Activated CD8-positive, alpha-beta memory T cell treated with anti-CD3 and anti-CD28 coated beads, Interleukin-2, amount 50 U/mL, for 1 hour (primary cell): ENCODE measurements around the gene TUBA4A.
A peak's percentile ranks its signal among the peaks of the same experiment; 100 is the strongest.
"Not testable (repeated sequence)": the region's sequence is repeated elsewhere in the genome, so short reads cannot be mapped to it uniquely, and the experiment has no call there.

Experiments used
- DNase-seq: peaks from one replicate; pipeline ENCODE4 v3.0.0-alpha.2; 2020; ENCODE audit errors: extremely low read depth

The TUBA4A gene

DNA sequence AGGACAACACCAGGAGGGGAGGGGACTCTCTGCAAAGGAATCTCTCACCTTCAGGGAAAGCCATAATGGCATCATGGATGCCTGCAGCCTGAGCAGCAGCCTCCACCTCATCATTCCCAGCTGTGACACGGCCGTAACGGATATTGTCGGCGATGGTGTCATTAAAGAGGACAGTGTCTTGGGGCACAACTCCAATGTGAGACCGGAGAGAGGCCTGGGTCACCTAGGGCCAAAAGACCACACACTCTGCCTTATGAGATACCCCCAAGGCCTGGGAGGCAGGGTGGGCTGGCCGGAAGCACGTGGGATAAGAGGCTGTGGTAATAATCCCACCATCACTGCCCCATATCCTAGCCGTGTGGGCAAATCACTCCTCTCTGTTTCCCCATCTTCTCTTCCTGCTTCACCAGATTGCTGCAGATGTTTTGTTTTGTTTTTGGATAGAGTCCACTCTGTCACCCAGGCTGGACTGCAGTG is 42.8 kb downstream of the TUBA4A start:
- DNase-seq = no peak

DNA sequence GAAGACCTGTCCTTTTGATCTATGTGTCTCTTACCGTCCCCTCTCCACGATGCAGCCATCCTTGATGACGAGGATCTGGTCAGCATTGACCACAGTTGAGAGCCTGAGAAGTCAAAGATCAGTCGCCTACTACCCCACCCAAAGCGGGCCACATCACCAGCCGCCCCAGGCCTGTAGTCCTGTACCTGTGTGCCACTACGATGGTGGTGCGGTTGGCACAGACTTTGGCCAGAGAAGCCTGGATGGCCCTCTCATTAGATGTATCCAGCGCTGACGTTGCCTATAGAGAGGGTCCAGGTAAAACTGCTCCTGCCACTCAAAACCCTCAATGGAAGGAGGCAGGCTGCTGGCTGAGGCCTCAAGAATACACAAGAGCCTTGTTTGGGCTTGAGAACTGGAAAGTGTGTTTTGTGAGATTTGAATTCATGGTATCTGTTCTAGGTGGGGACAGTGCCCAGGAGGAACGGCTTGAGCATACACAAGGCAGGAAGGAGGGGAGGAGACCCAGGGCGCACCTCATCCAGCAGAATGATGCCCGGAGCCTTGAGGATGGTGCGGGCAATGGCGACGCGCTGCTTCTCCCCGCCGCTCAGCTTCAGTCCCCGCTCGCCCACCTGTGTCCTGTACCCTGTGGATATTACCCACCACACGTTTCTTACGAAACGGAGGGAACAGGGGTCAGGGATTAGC is 43.4 kb downstream of the TUBA4A start:
- DNase-seq = no peak

DNA sequence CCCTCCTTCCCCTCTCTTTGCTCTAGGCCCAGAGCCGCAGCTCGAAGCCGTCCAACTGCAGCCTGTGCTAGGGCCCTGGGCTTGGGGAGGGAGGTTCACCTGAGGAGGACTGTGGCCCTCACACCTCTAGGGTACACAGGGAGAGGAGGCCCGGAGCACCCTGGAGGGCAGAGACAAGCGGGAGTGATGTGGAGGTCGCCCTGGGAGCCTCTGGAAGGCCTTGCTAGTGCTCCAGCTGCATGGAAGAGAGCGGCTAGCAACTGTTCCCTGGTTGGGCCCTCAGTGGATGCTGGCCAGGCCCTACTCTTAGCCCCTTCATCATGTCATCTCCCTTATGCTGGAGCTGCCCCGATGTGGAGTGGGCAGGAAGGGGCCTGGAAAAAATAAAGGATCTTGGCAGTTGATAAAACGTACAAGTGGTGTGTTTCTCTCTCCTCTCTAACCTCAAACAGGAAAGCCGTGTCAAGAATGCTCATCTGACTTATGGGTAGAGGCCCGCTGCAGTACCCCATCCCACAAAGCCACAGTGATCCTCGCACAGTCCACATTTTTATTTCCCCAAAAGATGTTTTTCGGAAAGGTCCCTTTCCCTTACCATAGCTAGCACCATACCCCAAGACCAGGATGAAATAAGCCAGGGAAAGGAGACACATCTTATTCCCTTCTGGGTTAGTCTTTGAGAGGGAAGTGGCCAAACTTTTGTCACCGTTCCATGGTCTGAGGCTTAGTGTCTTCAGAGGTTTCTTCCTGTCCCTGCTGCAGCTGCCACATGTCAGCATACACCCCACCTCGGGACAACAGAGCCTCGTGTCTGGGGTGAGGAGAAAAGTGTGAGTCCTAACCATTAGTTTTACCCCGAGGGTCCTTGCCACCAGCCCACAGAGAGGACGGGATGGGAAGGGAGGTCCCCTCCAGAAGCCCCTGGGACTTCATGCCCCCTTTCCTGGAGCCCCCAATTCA is 44.2 kb downstream of the TUBA4A start:
- no peak for DNase-seq

DNA sequence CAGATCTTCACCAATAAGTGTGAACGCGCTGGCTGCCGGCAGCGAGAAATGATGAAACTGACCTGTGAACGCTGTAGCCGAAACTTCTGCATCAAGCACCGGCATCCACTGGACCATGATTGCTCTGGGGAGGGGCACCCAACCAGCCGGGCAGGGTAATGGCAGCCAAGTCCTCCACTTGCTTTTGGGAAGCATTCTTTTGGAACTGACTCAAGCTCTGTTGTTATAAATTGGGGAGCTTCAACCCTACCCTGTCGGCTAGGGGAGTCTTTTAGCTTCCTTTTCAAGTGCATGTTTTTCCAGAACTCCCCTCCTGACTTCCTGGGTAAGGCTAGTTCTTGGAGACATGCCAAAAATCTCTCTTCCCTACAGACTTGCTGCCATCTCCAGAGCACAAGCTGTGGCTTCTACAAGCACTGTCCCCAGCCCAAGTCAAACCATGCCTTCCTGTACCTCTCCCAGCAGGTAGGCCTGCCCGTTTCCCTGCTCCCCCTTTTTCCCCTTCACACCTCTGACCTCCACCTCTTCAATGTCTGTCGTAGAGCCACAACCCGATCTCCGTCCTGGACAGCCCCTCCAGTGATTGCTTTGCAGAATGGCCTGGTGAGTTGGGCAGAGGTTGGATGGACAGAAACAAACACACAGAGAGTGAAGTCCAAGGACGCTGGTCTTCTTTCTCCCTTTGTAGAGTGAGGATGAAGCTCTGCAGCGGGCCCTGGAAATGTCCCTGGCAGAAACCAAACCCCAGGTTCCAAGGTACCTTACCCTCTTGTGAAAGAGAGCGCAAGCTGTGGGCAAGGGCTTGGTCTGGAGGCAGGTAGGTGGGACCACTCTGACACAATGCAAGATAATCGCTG is 45.6 kb downstream of the TUBA4A start:
- DNase-seq = no peak

DNA sequence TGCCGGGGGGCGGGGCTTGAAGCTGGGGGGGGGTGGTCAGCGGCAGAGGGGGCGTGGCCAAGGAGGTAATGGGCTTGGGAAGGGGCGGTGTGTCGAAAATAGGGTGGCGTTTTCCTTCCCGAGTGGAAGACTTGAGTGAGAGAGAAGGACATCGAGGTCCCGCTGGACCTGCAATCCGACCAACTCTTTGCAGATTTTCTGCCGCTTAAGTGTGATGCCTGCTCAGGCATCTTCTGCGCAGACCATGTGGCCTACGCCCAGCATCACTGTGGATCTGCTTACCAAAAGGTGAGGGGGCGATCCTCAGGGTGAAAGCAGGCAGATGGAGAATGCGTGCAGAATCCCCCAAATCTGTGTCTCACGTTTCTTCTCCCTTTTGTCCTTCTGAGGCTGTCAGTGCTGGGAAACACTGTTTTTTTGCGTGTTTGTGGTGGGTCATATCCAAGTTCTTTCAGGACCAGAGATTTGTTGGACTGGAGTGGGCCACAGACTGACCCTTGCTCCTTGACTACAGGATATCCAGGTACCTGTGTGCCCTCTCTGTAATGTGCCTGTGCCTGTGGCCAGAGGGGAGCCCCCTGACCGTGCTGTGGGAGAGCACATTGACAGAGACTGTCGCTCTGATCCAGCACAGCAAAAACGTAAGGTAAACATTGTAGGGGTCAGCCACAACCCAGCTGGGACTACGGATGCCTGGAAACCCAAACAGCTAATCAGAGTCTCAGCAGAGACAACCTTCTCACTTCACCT is 46.4 kb downstream of the TUBA4A start:
- no peak for DNase-seq

DNA sequence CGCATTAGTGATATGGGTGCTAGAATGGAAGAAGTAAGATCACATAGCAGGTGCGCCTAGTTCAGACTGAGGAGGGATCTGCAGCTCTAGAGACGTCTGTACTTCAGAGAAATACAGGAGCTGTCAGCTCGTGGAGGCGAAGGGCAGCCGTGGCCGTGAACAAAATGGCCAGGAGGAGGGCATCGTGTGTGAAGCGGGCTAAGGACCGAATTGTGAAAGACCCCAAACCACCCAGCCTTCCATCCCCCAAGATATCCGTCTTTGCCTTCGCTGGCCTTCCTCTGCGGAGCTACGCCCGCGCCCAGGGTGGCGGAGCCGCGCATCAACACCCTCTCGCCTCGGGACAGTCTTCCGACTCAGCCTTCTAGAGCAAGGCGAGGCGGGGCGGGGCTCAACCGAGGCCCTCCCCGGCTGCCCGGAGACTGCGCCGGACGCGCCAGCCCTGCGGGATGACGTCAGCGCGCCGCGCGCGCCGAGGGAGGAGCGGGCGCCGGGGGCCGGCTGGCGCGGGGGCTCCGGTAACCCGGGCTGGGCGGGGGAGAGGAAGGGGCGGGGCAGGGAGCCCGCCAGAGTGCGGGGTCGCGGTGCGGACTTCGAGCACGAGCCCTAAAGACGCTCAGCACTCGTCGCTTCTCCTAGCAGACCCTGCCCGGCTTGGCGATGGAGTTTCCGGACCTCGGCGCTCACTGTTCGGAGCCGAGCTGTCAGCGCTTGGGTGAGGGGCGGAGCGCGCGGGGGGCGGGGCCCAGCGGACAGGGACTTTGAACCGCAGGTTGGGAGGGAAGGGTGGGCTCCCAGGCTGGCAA is 47.2 kb downstream of the TUBA4A start, which contains the start of gene ZFAND2B:
Gene ZFAND2B, plus strand, starts transcription at position 455 of the 806 bp plus-strand sequence. Its CDS starts 206 bp downstream, at position 661.
- DNase-seq = peak; percentile 87

DNA sequence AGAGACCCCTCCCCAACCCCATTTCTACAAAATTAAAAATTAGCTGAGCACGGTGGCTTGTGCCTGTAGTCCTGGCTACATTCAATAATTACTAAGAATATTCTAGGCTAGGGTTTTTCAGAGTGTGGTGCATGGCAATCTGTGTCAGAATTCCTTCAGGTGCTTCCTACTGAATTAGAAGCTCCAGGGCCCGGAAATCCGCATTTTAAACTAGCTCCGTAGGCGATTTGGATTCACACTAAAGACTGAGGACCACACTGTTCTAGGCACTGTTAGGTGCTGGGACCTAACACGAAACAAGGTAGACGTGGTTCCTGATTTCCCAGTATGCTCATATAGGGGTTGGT is 47.8 kb downstream of the TUBA4A start:
- no peak for DNase-seq

DNA sequence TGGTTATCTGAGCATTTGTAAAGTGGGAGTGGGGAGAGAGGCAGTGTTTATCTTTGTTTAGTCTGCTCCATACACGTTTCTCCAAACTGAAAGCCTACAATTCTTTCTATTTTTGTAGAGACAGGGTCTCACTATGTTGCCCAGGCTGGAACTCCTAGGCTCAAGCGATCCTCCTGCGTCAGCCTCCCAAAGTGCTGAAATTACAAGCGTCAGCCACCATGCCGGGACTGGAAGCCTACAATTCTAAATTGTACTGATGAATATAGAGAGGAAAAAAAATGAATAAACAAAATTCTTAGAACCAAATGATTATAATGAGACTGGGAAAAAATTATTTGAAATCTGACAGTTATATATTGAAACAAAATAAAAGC is 48.6 kb downstream of the TUBA4A start:
- DNase-seq = no peak

DNA sequence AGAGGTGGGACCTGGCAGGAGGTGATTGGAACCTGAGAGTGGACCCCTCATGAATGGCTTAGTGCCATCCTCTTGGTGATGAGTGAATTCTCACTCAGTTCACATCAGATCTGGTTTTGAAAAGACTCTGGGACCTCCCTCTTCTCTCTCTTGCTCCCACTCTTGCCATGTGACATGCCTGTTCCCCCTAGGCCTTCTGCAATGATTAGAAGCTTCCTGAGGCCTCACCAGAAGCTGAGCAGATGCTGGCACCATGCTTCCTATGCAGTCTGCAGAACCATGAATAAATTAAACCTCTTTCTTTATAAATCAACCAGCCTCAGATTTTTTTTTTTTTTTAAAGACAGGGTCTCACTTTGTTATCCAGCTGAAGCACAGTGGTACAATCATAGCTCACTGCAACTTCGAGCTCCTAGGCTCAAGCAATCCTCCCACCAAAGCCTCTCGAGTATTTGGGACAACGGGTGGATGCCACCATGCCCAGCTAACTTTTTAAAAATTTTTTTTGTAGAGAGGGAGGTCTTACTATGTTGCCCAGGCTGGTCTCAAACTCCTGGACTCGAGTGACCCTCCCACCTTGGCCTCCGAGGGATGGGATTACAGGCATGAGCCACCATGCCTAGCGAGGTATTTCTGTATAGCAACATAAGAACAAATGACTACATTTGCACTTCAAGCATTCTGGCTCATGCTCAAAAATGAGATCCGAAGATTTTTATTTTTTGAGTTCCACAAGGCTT is 49.1 kb downstream of the TUBA4A start:
- no peak for DNase-seq

DNA sequence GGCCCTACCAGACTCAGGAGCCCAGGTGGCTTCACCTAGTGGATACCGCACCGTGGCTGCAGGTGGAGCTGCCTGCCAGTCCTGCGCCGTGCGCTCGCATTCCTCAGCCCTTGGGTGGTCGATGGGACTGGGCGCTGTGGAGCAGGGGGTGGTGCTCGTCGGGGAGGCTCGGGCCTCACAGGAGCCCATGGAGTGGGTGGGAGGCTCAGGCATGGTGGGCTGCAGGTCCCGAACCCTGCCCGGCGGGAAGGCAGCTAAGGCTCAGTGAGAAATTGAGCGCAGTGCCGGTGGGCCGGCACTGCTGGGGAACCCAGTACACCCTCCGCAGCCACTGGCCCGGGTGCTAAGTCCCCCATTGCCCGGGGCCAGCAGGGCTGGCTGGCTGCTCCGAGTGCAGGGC is 52.4 kb downstream of the TUBA4A start:
- DNase-seq = not testable (repeated sequence)

DNA sequence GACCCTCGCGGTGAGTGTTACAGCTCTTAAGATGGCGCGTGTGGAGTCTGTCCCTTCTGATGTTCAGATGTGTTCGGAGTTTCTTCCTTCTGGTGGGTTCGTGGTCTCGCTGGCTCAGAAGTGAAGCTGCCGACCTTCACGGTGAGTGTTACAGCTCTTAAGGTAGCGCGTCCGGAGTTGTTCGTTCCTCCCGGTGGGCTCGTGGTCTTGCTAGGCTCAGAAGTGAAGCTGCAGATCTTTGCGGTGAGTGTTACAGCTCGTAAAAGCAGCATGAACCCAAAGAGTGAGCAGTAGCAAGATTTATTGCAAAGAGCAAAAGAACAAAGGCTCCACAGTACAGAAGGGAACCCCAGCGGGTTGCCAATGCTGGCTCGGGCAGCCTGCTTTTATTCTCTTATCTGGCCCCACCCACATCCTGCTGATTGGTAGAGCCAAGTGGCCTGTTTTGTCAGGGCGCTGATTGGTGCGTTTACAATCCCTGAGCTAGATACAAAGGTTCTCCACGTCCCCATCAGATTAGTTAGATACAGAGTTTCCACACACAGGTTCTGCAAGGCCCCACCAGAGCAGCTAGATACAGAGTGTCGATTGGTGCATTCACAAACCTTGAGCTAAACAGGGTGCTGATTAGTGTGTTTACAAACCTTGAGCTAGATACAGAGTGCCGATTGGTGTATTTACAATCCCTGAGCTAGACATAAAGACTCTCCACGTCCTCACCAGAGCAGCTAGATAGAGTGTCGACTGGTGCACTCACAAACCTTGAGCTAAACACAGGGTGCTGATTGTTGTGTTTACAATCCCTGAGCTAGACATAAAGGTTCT is 53.0 kb downstream of the TUBA4A start:
- not testable (repeated sequence) for DNase-seq
